OCI-LY1 (cell line): Measurements from ENCODE around the gene SLC29A3.

Source experiments
- H2AFZ ChIP-seq: fragments of 200-600 bp; sonication (generic), shearing (Covaris generic); 2 replicates; pipeline ENCODE4 v1.6.0; 2014; ENCODE audit warnings: antibody characterized with exemption, mild to moderate bottlenecking, low read length
- H3F3A ChIP-seq: fragments of 200-600 bp; sonication (generic), shearing (Covaris generic); 2 replicates; pipeline ENCODE4 v1.6.0; 2014; ENCODE audit warnings: mild to moderate bottlenecking, antibody characterized with exemption, low read length, moderate library complexity; ENCODE audit not compliant: insufficient read depth
- H3K27ac ChIP-seq: fragments of 200-600 bp; sonication (generic); 2 replicates; pipeline ENCODE4 v1.5.1; 2014; ENCODE audit warnings: low read length, mixed run types, mild to moderate bottlenecking, low read depth; ENCODE audit not compliant: poor library complexity, severe bottlenecking
- H3K27me3 ChIP-seq: fragments of 200-600 bp; sonication (generic); 2 replicates; pipeline ENCODE4 v1.6.0; 2014; ENCODE audit warnings: antibody characterized with exemption, mild to moderate bottlenecking, low read length, moderate library complexity; ENCODE audit not compliant: insufficient read depth
- H3K36me3 ChIP-seq: fragments of 200-600 bp; sonication (generic); 2 replicates; pipeline ENCODE4 v1.6.1; 2014; ENCODE audit warnings: mild to moderate bottlenecking, antibody characterized with exemption, low read length, moderate library complexity, mixed read lengths; ENCODE audit not compliant: insufficient read depth
- H3K4me1 ChIP-seq: fragments of 200-600 bp; sonication (generic); 2 replicates; pipeline ENCODE4 v1.5.1; 2014; ENCODE audit warnings: mild to moderate bottlenecking, low read length, moderate library complexity; ENCODE audit not compliant: insufficient read depth, severe bottlenecking
- H3K4me2 ChIP-seq: fragments of 200-600 bp; sonication (generic), shearing (Covaris generic); 2 replicates; pipeline ENCODE4 v1.6.1; 2014; ENCODE audit warnings: low read length
- H3K4me3 ChIP-seq: fragments of 200-600 bp; sonication (generic); 2 replicates; pipeline ENCODE4 v1.5.1; 2014; ENCODE audit warnings: low read length, low read depth, mild to moderate bottlenecking, mixed read lengths; ENCODE audit not compliant: poor library complexity, severe bottlenecking
- H3K79me2 ChIP-seq: fragments of 200-600 bp; shearing (Covaris generic); 2 replicates; pipeline ENCODE4 v1.6.1; 2016; ENCODE audit warnings: mixed run types, low read length, mixed read lengths; ENCODE audit not compliant: insufficient read depth
- H3K9ac ChIP-seq: fragments of 200-600 bp; sonication (generic), shearing (Covaris generic); 2 replicates; pipeline ENCODE4 v1.6.1; 2014; ENCODE audit warnings: mild to moderate bottlenecking, low read length, mixed read lengths
- H3K9me2 ChIP-seq: fragments of 200-600 bp; sonication (generic), shearing (Covaris generic); 2 replicates; pipeline ENCODE4 v1.6.1; 2014; ENCODE audit warnings: low read depth, mild to moderate bottlenecking, low read length, mixed read lengths
- H3K9me3 ChIP-seq: fragments of 200-600 bp; shearing (Covaris generic); 2 replicates; pipeline ENCODE4 v1.6.1; 2014; ENCODE audit warnings: low read length, mixed read lengths
- H4K20me1 ChIP-seq: fragments of 200-600 bp; sonication (generic), shearing (Covaris generic); 2 replicates; pipeline ENCODE4 v1.6.0; 2016; ENCODE audit warnings: mild to moderate bottlenecking, low read length; ENCODE audit not compliant: insufficient read depth
- CTCF ChIP-seq: fragments of 200-600 bp; sonication (generic), shearing (Covaris generic); IDR thresholded peaks from 2 replicates; pipeline ENCODE4 v1.5.1; 2017; ENCODE audit warnings: mild to moderate bottlenecking, antibody characterized with exemption, low read length, moderate library complexity, mixed read lengths
- EZH2 ChIP-seq: fragments of 200-600 bp; sonication (generic), shearing (Covaris generic); IDR thresholded peaks from 2 replicates; pipeline ENCODE4 v1.8.0; 2017; ENCODE audit warnings: borderline replicate concordance, mixed run types, mild to moderate bottlenecking, antibody characterized with exemption, low read length, moderate library complexity, mixed read lengths

Gene SLC29A3

DNA sequence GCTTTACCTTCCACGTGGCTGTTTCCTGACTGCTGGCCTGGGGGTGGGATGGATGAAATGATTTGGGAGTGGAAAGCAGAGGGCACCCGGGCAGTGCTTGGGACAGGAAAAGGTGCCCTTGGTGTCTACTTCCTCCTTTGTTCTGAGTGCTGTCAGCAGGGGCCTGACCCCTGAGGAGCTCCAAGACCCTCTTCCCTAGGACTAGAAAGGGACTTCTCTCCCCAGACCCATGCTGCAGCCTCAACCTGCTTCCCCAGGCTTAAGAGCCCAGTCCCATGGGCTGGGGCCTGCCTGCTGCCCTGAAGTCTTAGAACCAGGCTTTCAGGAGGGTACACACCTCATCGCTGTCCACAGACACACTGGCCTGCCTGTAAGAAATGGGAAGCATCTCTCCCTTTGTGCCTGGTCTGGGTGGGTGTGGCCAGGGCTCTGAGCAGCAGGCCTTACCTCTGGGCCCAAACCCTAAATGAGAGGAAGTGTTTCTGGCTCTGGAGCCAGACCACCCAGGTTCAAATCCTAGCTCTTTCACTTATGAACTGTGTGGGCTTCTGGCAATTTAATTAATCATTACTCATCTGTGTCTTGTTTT is 90.6 kb downstream of the SLC29A3 start:
- H3K27me3 ChIP-seq = no peaks in the 10 kb centered on the region
- no peaks in the 10 kb centered on the region for H3K36me3 ChIP-seq
- H3K27ac ChIP-seq = no peak overlapping the region
- H3F3A ChIP-seq = no peaks in the 10 kb centered on the region
- TF ChIP-seq CTCF = no peak
- TF ChIP-seq EZH2 = no peak
- H3K4me1 ChIP-seq = no peaks in the 10 kb centered on the region
- no peak overlapping the region for H3K4me3 ChIP-seq
- H3K9ac ChIP-seq = no peak overlapping the region
- no peak overlapping the region for H3K4me2 ChIP-seq
- H2AFZ ChIP-seq = no peak overlapping the region
- no peaks in the 10 kb centered on the region for H3K9me2 ChIP-seq
- H3K9me3 ChIP-seq = peaks cover 10% of the 10 kb centered on the region; the same call in 1 of the 2 replicates
- no peaks in the 10 kb centered on the region for H3K79me2 ChIP-seq
- H4K20me1 ChIP-seq = no peaks in the 10 kb centered on the region
